Spleen (tissue), 11 donors: ENCODE measurements around the gene IL2. TPM values are rescaled to one million over a fixed set of nuclear protein-coding genes. Genes with fewer than 3 reads are reported as not detected.

Source experiments
- DNase-seq: peaks from one replicate; pipeline ENCODE4 v3.0.0-alpha.2; 2020
- H3K27ac ChIP-seq, 8 donors: fragments of 200-600 bp; sonication (generic) in 7 of 8; 1 replicate in 4 of 8; 2 replicates in 4 of 8; pipeline versions ENCODE4 v1.5.0 to v1.8.0; 2016 to 2021; ENCODE audit warnings: inconsistent platforms in 4 of 8, mild to moderate bottlenecking in 4 of 8, moderate library complexity in 1 of 8
- H3K27me3 ChIP-seq, 7 donors: fragments of 200-600 bp; sonication (generic) in 6 of 7; replicated peaks in 1 of 7; 1 replicate in 4 of 7; 2 replicates in 3 of 7; pipeline versions ENCODE4 v1.5.0 to v1.8.0; 2016 to 2021; ENCODE audit warnings: inconsistent platforms in 3 of 7, mild to moderate bottlenecking in 1 of 7
- H3K36me3 ChIP-seq, 6 donors: fragments of 200-600 bp; sonication (generic) in 5 of 6; 1 replicate in 4 of 6; 2 replicates in 2 of 6; pipeline versions ENCODE4 v1.5.0 to v1.8.0; 2016 to 2021; ENCODE audit warnings: inconsistent platforms in 2 of 6
- H3K4me1 ChIP-seq, 6 donors: fragments of 200-600 bp; sonication (generic) in 5 of 6; 1 replicate in 3 of 6; 2 replicates in 3 of 6; pipeline versions ENCODE4 v1.5.0 to v1.8.0; 2016 to 2021; ENCODE audit warnings: inconsistent platforms in 3 of 6
- H3K4me3 ChIP-seq, 8 donors: fragments of 200-600 bp; sonication (generic) in 7 of 8; 1 replicate in 4 of 8; 2 replicates in 4 of 8; pipeline versions ENCODE4 v1.5.0 to v1.8.0; 2016 to 2021; ENCODE audit warnings: inconsistent platforms in 4 of 8, mild to moderate bottlenecking in 4 of 8, moderate library complexity in 2 of 8
- H3K9me3 ChIP-seq, 8 donors: fragments of 200-600 bp; sonication (generic) in 7 of 8; 1 replicate in 4 of 8; 2 replicates in 4 of 8; pipeline versions ENCODE4 v1.5.0 to v1.8.0; 2016 to 2021; ENCODE audit warnings: inconsistent platforms in 4 of 8
- POLR2A ChIP-seq, 3 donors: fragments of 450-650 bp; IDR thresholded peaks; one replicate each; pipeline ENCODE4 v1.5.1; 2017; ENCODE audit warnings: antibody characterized with exemption in 3 of 3, mild to moderate bottlenecking in 1 of 3
- POLR2AphosphoS5 ChIP-seq, 3 donors: sonication (generic); formaldehyde crosslinking; IDR thresholded peaks; one replicate each; pipeline ENCODE4 v1.5.1; 2017; ENCODE audit warnings: antibody characterized with exemption in 3 of 3
- WGBS, 5 donors: extraction: QIAGEN DNeasy Blood & Tissue Kit in 3 of 5; methylation state at CpG; one replicate each; pipeline versions ENCODE4 v1.1.5 to v1.1.7; 2013 to 2018; 5-methylcytosine and 5-hydroxymethylcytosine counted together
- intact Hi-C: fragments of 100-400 bp; cut with DNase I; formaldehyde crosslinking; loops from one replicate; pipeline ENCODE4 v1.15.0; 2023; ENCODE audit warnings: low total_unique reads
- polyA plus RNA-seq, 3 donors: library from polyadenylated mRNA; stranded (reverse); fragments of 200-250 nt; gene quantifications; one replicate each; pipeline ENCODE4 v1.2.1, GENCODE V29; 2013
- total RNA-seq, 7 donors: library from RNA; depleted of rRNA in 3 of 7; stranded (reverse); fragments of >200 nt in 3 of 7; fragmentation: NEBNext Ultra II Directional in 4 of 7; extraction: Animal tissue kit (Norgen Biotek cat#: 25700) in 4 of 7; gene quantifications; one replicate each; pipeline versions ENCODE4 v1.1.0 to v1.2.1, GENCODE V29; 2016 to 2021
- TF ChIP-seq, protein P1 (sequence below), 11 experiments: fragments of 200-600 bp in 7 of 11; fragments of 450-650 bp in 4 of 11; sonication (generic) in 4 of 11; IDR thresholded peaks in 8 of 11; conservative IDR thresholded peaks in 3 of 11; 1 replicate in 7 of 11; 2 replicates in 4 of 11; pipeline versions ENCODE4 v1.4.0 to v1.8.0; 2016 to 2021; ENCODE audit warnings: antibody characterized with exemption in 11 of 11, inconsistent platforms in 4 of 11, mild to moderate bottlenecking in 1 of 11
- donor health status: healthy with polysubstance abuse.
- donor health status: DM: no; HTN: no; CAD: no; lungs with moderate emphysema.
- donor health status: DM: no; HTN: no; CAD: no.
- donor health status: Bipolar disorder and iron deficiency.
- donor health status: healthy.
- donor health status: DM: no; HTN: no; CAD: no.
- donor health status: DM: yes; HTN: yes; CAD: no.

The IL2 gene
- total and polyA plus RNA-seq, 10 donors, result 0.24 to 0.32 (median 0.27) TPM; not detected in 7

DNA sequence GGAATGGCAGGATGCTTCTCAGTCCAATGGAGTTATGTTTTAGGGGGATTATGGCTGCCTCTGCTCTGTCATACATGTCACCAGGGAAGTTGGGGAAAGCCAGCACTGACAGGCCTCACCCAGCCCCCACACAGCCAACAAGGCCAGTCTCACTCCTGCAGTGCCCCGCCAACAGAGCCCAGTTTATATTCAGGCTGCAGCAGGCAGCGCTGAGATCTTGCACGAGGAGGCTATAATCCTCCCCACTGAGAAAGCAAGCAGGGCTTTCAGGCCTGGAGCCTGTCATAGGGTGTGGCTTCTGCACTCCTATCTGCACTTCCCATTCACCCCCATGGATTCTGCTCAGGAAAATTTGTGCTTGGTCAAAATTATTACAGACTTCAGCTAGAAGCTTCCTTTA lies 52.7 kb downstream of the IL2 start:
- intact Hi-C loops, result no loop called here
- 57 to 70% (median 63%) methylated on average over 1 to 3 of the region's 3 CpGs for WGBS, 5 donors
- Histone ChIP-seq H3K4me1 (no peaks in the 10 kb centered on the region), H3K4me3 (no peak overlapping the region), H3K36me3 (no peaks in the 10 kb centered on the region), H3K27me3 (no peaks in the 10 kb centered on the region), H3K27ac (no peak overlapping the region), H3K9me3 (no peaks in the 10 kb centered on the region)
- TF ChIP-seq POLR2A (IDR thresholded peaks at IDR 0.05), result no peak
- TF ChIP-seq POLR2AphosphoS5 (IDR thresholded peaks at IDR 0.05), result no peak
- TF ChIP-seq, protein P1, sequence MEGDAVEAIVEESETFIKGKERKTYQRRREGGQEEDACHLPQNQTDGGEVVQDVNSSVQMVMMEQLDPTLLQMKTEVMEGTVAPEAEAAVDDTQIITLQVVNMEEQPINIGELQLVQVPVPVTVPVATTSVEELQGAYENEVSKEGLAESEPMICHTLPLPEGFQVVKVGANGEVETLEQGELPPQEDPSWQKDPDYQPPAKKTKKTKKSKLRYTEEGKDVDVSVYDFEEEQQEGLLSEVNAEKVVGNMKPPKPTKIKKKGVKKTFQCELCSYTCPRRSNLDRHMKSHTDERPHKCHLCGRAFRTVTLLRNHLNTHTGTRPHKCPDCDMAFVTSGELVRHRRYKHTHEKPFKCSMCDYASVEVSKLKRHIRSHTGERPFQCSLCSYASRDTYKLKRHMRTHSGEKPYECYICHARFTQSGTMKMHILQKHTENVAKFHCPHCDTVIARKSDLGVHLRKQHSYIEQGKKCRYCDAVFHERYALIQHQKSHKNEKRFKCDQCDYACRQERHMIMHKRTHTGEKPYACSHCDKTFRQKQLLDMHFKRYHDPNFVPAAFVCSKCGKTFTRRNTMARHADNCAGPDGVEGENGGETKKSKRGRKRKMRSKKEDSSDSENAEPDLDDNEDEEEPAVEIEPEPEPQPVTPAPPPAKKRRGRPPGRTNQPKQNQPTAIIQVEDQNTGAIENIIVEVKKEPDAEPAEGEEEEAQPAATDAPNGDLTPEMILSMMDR (IDR thresholded peaks at IDR 0.05 in 8 of 11, conservative IDR thresholded peaks at IDR 0.05 in 3 of 11), result no peak
- DNase-seq, result no peak

Other genes with a start within 250 kb of the IL2 start
- not detected for gene ADAD1, start 77.7 kb downstream of the IL2 start, total RNA-seq
- not detected for gene ADAD1, start 77.7 kb downstream of the IL2 start, polyA plus RNA-seq
- gene IL21, start 164.3 kb upstream of the IL2 start, total RNA-seq, result under 1 TPM in 2 of 7 donors, not detected in 5; 0.20 TPM
- gene IL21, start 164.3 kb upstream of the IL2 start, polyA plus RNA-seq, result under 1 TPM; 0.09 to 0.10 (median 0.09) TPM